Sciatic nerve (tissue), 2 donors: ENCODE measurements around the gene STRN3. TPM values are rescaled to one million over a fixed set of nuclear protein-coding genes. Genes with fewer than 3 reads are reported as not detected.

ENCODE experiments used
- ATAC-seq: fragments of 200-7000 bp; cut with Tn5 transposase; one replicate; pipeline ENCODE4 v1.9.1; 2020; ENCODE audit warnings: mild to moderate bottlenecking, moderate library complexity
- DNase-seq: peaks from one replicate; pipeline ENCODE4 v3.0.0-alpha.2; 2020; ENCODE audit warnings: low spot score
- intact Hi-C: fragments of 100-400 bp; cut with DNase I; formaldehyde crosslinking; loops from one replicate; pipeline ENCODE4 v1.14.2; 2022
- total RNA-seq: library from RNA; stranded (reverse); fragmentation: NEBNext Ultra II Directional; extraction: Animal tissue kit (Norgen Biotek cat#: 25700); gene quantifications from one replicate; pipeline ENCODE4 v1.2.1, GENCODE V29; 2021
- donor health status: DM: no; HTN: no; CAD: no.
- donor health status: DM: no; HTN: no; CAD: no.

The STRN3 gene
- total RNA-seq, 1 donor from 2014 or later: 50.1 TPM

GRCh38 chr14:30888480-30889243 lies 137.5 kb downstream of the STRN3 start:
- intact Hi-C loops: no loop called here
- ATAC-seq (no peak), DNase-seq (no peak)

DNA sequence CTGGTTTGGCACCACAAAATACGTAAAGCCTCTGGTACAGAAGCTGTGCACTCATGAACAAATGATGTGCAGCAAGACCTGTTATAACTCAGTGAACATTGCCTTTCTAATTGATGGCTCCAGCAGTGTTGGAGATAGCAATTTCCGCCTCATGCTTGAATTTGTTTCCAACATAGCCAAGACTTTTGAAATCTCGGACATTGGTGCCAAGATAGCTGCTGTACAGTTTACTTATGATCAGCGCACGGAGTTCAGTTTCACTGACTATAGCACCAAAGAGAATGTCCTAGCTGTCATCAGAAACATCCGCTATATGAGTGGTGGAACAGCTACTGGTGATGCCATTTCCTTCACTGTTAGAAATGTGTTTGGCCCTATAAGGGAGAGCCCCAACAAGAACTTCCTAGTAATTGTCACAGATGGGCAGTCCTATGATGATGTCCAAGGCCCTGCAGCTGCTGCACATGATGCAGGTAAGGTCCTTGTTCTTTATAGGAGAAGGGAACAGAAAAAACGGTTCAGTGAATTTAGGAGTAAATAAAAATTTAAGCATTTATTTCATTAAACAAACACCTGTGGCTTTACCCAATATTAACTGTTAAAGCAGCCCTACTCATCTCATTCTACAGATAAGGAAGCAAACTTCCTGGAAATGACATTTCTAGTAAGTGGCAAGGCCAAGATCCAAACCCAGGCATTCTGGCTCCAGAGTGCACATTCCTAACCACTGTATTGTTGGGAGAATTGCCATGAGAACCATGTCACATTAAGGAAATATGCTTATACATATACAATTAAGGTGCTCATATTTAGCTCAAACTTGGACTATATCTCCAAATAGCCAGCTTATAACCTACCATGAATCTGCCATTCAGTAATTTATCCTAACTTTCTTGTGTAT lies 140.1 kb downstream of the STRN3 start:
- no peak for ATAC-seq
- intact Hi-C loops: no loop called here
- DNase-seq: no peak

DNA sequence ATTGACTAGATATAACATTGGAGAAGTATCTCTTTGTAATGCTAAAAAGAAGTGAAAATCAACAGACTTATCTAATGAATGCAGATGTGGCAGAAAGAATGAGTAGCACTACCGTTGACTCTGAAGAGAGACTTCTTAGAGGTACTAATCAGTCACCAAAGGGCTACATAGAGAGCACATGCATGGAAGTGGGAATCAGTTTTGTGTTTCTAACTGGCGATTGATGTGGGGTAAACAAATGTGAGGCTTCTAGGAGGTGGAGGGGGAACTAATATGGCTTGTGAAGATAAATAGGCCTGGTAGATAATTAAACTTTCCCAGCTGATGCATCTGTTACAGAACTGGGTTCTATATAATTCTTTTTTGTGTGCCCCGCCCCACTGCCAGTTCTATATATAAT lies 141.3 kb downstream of the STRN3 start:
- ATAC-seq (no peak), DNase-seq (no peak)
- intact Hi-C loops: no loop called here

- DNase-seq (no peak), ATAC-seq (no peak)
- intact Hi-C loops: no loop called here
Measured at GRCh38 chr14:30883508-30884294, 142.5 kb downstream of the STRN3 start.

GRCh38 chr14:30882431-30882830 lies 143.7 kb downstream of the STRN3 start:
- no peak for ATAC-seq
- intact Hi-C loops: no loop called here
- DNase-seq: no peak

DNA sequence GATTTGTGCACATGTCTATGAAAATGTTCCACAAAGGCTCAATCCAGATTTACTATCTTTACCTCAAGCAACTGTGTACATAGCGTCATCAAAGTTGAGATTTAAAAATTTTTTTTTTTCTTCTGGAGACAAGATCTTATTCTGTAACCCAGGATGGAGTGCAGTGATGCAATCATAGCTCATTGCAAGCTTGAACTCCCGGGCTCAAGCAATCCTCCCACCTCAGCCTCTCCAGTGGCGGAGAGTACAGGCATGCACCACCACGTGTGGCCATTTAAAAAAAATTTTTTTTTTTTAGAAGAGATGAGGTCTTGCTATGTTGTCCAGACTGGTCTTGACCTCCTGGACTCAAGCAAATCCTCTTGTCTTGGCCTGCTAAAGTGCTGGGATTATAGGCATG lies 149.5 kb downstream of the STRN3 start:
- no peak for ATAC-seq
- no peak for DNase-seq
- intact Hi-C loops: no loop called here

- intact Hi-C loops: no loop called here
- DNase-seq (no peak), ATAC-seq (no peak)
Measured at GRCh38 chr14:30875788-30876053, 150.5 kb downstream of the STRN3 start.

GRCh38 chr14:30874999-30875787 lies 151.0 kb downstream of the STRN3 start:
- peak; percentile 47 for ATAC-seq
- intact Hi-C loops: no loop called here
- no peak for DNase-seq

- peak; percentile 59 for ATAC-seq
- DNase-seq: peak; percentile 58
- intact Hi-C loops: no loop called here
Measured at GRCh38 chr14:30874120-30874998, 151.8 kb downstream of the STRN3 start, which contains the start of gene COCH. Gene COCH (plus strand): TSS chr14:30874559. CDS start chr14:30874939, 380 bp downstream.

DNA sequence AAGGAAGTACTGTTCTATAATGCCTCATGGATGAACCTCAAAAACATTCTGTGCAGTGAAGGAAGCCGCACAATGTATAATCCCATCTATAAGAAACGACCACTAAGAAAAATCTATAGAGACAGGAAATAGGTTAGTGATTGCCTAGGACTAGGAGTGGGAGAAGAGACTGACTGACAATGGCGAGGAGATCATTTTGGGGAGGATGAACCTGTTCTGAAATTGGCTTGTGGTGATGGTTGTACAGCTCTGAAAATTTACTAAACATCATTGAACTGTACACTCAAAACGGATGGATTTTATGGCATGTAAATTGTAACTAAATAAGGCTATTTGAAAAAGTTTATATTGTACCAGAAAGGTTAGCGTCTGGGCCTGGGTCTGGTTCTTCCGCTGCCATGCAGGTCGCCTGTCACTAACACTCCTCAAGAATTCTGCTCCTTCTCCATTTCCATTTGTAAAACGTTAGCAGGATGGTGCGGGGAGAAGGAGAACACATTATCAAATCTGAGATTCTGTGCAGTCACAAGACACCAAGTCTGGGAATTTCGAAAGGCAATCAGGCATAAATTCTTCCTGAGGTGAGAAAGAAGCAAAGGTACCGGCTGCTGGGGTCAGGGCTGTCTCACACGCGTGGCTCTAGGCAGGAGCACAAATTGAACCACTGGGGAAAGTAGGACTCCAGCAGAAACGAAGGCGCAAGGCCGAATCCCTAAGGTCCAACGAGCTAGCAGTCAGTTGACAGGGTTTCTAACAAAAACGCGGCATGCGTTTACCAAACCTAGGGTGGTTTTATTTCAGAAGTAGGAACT lies 152.7 kb downstream of the STRN3 start:
- ATAC-seq (no peak), DNase-seq (no peak)
- intact Hi-C loops: no loop called here

DNA sequence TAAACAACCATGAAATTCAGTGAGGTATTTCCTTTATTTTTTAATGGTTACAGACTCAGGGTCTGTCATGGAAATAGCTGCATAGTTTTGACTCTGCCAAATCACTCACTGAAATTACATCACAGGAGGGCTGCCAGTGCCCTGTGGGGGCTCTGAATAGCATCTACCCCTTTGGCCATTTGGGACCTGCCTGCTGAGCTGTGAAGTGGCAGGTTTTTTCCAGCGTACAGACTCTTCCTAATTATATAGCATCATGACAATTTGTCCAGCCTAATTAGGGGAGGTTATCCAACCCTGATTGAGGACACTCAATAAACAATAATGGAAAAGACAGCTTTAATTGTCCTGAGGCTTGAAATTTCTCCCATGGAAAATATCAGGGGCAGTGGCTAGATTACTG lies 153.6 kb downstream of the STRN3 start:
- ATAC-seq: no peak
- no peak for DNase-seq
- intact Hi-C loops: no loop called here

GRCh38 chr14:30869551-30870155 lies 156.5 kb downstream of the STRN3 start:
- DNase-seq (no peak), ATAC-seq (no peak)
- intact Hi-C loops: no loop called here

- intact Hi-C loops: no loop called here
- no peak for ATAC-seq
- no peak for DNase-seq
Measured at GRCh38 chr14:30868736-30869135, 157.4 kb downstream of the STRN3 start.

DNA sequence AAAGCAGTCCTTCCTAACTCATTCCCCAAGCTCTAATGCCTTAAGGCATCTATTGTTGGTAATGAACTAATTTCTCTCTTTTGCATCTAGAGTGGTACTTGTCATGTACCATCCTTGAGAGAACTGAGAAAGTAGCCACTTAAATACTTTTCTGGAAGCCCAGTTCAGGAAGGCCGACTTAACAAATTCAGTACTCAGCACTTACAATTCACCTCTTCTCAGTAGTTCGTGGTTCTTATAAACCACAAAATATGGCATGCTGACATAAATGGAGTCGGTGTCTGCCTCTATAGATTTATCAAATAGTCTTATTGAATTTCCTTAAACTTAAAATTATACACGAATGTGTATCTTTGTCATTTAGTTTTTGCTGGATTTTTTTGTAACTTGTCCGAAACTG lies 161.2 kb downstream of the STRN3 start:
- DNase-seq: no peak
- intact Hi-C loops: no loop called here
- no peak for ATAC-seq

DNA sequence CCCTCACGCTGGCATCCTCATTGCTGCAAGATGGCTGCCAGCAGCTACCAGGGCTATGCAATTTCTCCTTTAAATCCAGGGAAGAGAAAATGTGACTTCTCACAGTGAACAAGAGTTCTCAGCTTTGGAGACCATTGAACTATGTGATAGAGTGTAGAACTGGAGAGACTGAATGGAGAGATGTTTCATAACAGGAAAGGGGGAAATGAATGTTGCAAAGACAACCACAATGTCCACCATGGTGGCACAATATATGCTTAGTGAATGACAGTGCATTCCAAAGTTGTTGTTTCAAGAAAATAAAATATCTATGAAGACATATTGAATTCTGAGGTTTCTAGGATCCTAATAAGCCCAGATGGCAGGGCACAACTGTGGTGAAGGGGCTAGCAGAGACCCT lies 165.0 kb downstream of the STRN3 start:
- DNase-seq: no peak
- intact Hi-C loops: no loop called here
- no peak for ATAC-seq

DNA sequence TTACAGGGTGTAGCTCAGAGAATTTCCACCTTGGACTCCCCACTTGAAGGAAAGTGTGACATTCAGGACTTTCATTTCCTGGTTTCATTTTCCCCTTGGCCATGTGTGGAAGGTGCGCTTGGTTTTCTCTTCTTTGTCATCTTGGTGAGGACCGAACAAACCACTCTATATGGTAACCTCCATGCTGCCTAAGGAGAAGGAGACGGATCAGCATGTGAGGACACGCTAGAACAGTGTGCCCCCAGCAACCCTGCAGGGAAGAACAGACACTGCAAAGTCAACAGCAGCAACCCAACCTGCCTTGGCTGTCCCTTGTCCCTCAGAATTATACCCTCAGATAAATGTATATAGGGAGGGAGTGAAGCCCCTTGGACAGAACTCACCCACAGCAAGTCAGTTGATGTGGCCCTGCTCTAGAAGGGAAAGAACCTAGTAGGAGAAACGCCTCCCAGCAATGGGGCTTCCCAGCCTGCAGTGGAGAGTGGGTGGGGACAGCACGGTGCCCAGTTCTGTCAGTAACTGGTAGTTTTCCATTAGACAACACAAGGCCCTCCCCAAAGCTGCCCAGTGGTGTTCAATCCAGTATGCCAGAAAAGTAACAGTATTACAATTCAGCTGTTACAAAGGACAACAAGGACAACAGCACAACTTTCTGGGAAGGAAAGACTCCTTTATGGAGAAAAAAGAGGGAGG lies 170.7 kb downstream of the STRN3 start:
- intact Hi-C loops: no loop called here
- ATAC-seq (no peak), DNase-seq (no peak)
